Activated B cell treated with CpG ODN at 0.5 μM for 24 hours (primary cell): ENCODE results near the gene KYNU. TPM values are rescaled to one million over a fixed set of nuclear protein-coding genes. Genes with fewer than 3 reads are reported as not detected.
"Not testable (repeated sequence)": the region's sequence is repeated elsewhere in the genome, so short reads cannot be mapped to it uniquely, and the experiment has no call there.

Source experiments
- ATAC-seq: fragments of 200-7000 bp; cut with Tn5 transposase; one replicate; pipeline ENCODE4 v1.10.0; 2021; ENCODE audit warnings: low read depth, mild to moderate bottlenecking, moderate library complexity
- CTCF ChIA-PET: fragments of 350-600 bp; sonication (Branson Sonifier 250); formaldehyde crosslinking; loops from one replicate; lab custom pipeline; 2021; ENCODE audit warnings: antibody characterized with exemption; lab: Charles Lee
- POLR2A ChIA-PET: fragments of 350-600 bp; sonication (Branson Sonifier 250); formaldehyde crosslinking; loops from one replicate; lab custom pipeline; 2021; ENCODE audit warnings: antibody characterized with exemption; lab: Charles Lee
- DNase-seq: peaks from one replicate; pipeline ENCODE4 v3.0.0; 2022
- H3K27ac Mint-ChIP-seq: one replicate; pipeline ENCODE4 v1.8.0; 2020; ENCODE audit warnings: mixed read lengths
- H3K27me3 Mint-ChIP-seq: one replicate; pipeline ENCODE4 v1.8.0; 2021; ENCODE audit warnings: mixed read lengths
- H3K36me3 Mint-ChIP-seq: one replicate; pipeline ENCODE4 v1.8.0; 2021; ENCODE audit warnings: low read depth, mixed read lengths
- H3K4me1 Mint-ChIP-seq: one replicate; pipeline ENCODE4 v1.8.0; 2021; ENCODE audit warnings: mixed read lengths
- H3K4me3 Mint-ChIP-seq: one replicate; pipeline ENCODE4 v1.8.0; 2020; ENCODE audit warnings: mild to moderate bottlenecking, mixed read lengths
- H3K9me3 Mint-ChIP-seq: one replicate; pipeline ENCODE4 v1.8.0; 2020; ENCODE audit warnings: mixed read lengths
- intact Hi-C: fragments of 100-400 bp; cut with micrococcal nuclease; formaldehyde crosslinking; loops from one replicate; pipeline ENCODE4 v1.15.1; 2024
- total RNA-seq: library from RNA; stranded (reverse); gene quantifications from 2 replicates; pipeline ENCODE4 v1.2.3, GENCODE V29; 2022
- TF ChIP-seq, protein P1 (sequence below): fragments of 200-600 bp; IDR thresholded peaks from one replicate; pipeline ENCODE4 v1.8.0; 2022; ENCODE audit warnings: antibody characterized with exemption, mild to moderate bottlenecking

KYNU gene
- total RNA-seq, 1 donor from 2014 or later = 43.8 TPM

DNA sequence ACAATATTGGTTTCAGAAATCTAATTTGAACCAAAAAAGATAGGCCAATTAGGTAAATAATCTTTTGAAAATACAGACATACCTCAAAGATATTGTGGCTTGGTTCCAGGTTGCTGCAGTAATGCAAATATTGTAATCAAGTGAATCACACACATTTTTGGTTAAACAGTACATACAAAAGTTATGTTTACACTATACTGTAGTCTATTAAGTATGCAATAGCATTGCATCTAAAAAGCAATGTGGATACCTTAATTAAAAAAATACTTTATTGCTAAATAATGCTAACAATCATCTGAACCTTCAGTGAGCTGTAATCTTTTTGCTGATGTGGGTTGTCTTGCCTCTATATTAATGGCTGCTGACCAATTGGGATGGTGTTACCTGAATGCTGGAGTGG is 67.3 kb downstream of the KYNU start:
- ATAC-seq (no peak), DNase-seq (no peak)
- intact Hi-C loops = no loop called here
- Mint-ChIP-seq H3K27me3 (no peaks in the 10 kb centered on the region), H3K4me1 (peaks cover 10% of the 10 kb centered on the region), H3K9me3 (peaks cover 12% of the 10 kb centered on the region), H3K36me3 (peaks cover 60% of the 10 kb centered on the region), H3K27ac (no peak overlapping the region), H3K4me3 (no peak overlapping the region)
- ChIA-PET POLR2A (no interaction called here), CTCF (no interaction called here)
- TF ChIP-seq, protein P1, sequence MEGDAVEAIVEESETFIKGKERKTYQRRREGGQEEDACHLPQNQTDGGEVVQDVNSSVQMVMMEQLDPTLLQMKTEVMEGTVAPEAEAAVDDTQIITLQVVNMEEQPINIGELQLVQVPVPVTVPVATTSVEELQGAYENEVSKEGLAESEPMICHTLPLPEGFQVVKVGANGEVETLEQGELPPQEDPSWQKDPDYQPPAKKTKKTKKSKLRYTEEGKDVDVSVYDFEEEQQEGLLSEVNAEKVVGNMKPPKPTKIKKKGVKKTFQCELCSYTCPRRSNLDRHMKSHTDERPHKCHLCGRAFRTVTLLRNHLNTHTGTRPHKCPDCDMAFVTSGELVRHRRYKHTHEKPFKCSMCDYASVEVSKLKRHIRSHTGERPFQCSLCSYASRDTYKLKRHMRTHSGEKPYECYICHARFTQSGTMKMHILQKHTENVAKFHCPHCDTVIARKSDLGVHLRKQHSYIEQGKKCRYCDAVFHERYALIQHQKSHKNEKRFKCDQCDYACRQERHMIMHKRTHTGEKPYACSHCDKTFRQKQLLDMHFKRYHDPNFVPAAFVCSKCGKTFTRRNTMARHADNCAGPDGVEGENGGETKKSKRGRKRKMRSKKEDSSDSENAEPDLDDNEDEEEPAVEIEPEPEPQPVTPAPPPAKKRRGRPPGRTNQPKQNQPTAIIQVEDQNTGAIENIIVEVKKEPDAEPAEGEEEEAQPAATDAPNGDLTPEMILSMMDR = no peak

DNA sequence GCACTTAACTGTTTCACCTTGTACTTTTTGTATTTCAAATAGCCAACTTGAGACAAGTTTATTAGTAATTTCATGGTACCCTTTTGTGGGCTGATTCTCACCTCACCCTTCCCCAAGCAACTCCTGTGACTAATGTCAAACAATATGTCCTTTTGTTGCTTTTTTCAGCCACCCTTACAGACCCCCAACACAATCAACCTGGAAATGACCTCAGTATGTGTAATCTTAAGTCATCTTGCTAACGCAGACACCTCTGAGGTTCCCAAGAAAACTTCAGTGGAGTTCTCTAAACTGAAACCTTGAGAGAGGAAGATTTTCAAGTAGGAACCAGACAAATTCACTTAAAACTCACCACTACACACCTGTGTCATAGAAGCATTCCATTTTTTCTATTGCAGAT is 69.5 kb downstream of the KYNU start:
- H3K27ac Mint-ChIP-seq = no peak overlapping the region
- peaks cover 74% of the 10 kb centered on the region for H3K36me3 Mint-ChIP-seq
- no peak for ATAC-seq
- ChIA-PET POLR2A (no interaction called here), CTCF (interaction anchor here (1.7 kb wide), 1 partner anchor 28 kb away, joined by 3 read pairs; no protein-coding TSS in a partner anchor)
- TF ChIP-seq, protein P1 = no peak
- H3K9me3 Mint-ChIP-seq = peaks cover 17% of the 10 kb centered on the region
- no peaks in the 10 kb centered on the region for H3K27me3 Mint-ChIP-seq
- no peak overlapping the region for H3K4me3 Mint-ChIP-seq
- no peak for DNase-seq
- peaks cover 9% of the 10 kb centered on the region for H3K4me1 Mint-ChIP-seq
- intact Hi-C loops = no loop called here

DNA sequence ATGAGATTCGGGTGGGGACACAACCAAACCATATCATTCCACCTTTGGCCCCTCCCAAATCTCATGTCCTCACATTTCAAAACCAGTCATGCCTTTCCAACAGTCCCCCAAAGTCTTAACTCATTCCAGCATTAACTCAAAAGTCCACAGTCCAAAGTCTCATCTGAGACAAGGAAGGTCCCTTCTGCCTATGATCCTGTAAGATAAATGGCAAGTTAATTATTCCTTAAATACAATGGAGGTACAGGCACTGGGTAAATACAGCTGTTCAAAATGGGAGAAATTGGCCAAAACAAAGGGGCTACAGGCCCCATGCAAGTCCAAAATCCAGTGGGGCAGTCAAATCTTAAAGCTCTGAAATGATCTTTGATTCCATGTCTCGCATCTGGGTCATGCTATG is 71.3 kb downstream of the KYNU start:
- ATAC-seq, intact Hi-C loops, H3K27me3 Mint-ChIP-seq, H3K27ac Mint-ChIP-seq, H3K4me1 Mint-ChIP-seq, H3K4me3 Mint-ChIP-seq, DNase-seq, POLR2A ChIA-PET, CTCF ChIA-PET: not testable (repeated sequence)
- peaks cover 78% of the 10 kb centered on the region for H3K36me3 Mint-ChIP-seq
- peaks cover 17% of the 10 kb centered on the region for H3K9me3 Mint-ChIP-seq

DNA sequence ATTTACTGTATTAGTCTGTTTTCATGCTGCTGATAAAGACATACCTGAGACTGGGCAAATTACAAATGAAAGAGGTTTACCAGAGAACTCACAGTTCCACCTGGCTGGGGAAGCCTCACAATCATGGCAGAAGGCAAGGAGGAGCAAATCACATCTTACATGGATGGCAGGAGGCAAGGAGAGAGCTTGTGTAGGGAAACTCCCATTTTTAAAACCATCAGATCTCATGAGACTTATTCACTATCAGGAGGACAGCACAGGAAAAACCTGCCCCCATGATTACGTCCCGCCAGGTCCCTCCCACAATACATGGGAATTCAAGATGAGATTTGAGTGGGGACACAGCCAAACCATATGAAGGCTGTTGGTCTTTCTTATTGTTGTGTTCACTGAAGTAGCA is 72.9 kb downstream of the KYNU start:
- POLR2A ChIA-PET, H3K4me1 Mint-ChIP-seq, H3K4me3 Mint-ChIP-seq, H3K27ac Mint-ChIP-seq, intact Hi-C loops, DNase-seq, H3K27me3 Mint-ChIP-seq, CTCF ChIA-PET, ATAC-seq: not testable (repeated sequence)
- peaks cover 17% of the 10 kb centered on the region for H3K9me3 Mint-ChIP-seq
- H3K36me3 Mint-ChIP-seq = peaks cover 87% of the 10 kb centered on the region

DNA sequence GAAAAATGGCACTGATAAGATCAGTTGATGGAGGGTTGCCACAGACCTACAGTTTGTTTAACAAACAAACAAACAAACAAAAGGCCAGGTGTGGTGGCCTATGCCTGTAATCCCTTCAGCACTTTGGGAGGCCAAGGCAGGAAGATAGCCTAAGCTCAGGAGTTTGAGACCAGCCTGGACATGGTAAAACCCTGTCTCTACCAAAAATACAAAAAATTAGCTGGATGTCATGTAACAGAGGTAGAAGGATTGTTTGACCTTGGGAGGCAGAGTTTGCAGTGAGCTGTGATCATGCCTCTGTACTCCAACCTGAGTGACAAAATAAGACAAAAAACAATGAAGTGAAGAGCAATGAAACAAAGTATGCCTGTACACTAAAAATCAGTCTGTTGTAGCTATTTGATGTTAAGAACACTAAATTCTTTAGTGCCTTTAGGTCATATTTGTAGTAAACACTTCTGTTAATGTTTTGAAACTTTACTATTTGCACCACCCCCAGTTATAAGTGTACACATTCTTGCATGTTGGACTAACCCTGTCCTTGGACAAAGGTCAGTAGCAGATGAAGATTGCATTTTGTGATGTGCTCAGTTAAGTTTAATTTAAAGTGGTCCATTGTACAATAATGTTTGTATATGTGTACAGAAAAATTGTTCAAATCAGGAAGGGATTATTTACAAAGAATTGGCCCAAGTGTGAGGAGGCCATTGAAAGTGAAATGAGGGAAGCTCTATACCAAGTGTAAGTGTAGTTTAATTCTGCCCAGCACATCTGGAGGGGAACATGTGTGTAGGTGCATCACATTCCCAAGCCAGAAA is 73.9 kb downstream of the KYNU start:
- ChIA-PET POLR2A (no interaction called here), CTCF (no interaction called here)
- Mint-ChIP-seq H3K27me3 (no peaks in the 10 kb centered on the region), H3K9me3 (peaks cover 17% of the 10 kb centered on the region), H3K4me3 (no peak overlapping the region), H3K4me1 (peaks cover 9% of the 10 kb centered on the region), H3K36me3 (peaks cover 89% of the 10 kb centered on the region), H3K27ac (no peak overlapping the region)
- TF ChIP-seq, protein P1 = no peak
- intact Hi-C loops = no loop called here
- no peak for ATAC-seq
- no peak for DNase-seq

DNA sequence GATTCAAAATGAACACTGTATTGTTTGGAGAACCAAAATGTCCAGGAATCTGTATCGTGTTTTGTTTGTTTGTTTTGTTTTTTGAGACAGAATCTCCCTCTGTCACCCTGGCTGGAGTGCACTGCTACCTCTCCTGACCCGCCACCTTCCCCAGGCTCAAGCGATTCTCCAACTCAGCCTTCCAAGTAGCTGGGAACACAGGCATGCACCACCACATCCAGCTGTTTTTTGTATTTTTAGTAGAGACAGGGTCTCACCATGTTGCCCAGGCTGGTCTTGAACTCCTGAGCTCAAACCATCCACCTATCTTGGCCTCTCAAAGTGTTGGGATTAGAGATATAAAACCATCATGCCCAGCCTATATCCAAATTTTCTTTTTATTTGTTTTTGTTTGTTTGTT is 74.6 kb downstream of the KYNU start:
- DNase-seq = no peak
- Mint-ChIP-seq H3K36me3 (peaks cover 84% of the 10 kb centered on the region), H3K4me3 (no peak overlapping the region), H3K9me3 (peaks cover 17% of the 10 kb centered on the region), H3K4me1 (peaks cover 9% of the 10 kb centered on the region), H3K27ac (no peak overlapping the region), H3K27me3 (no peaks in the 10 kb centered on the region)
- TF ChIP-seq, protein P1 = no peak
- ATAC-seq = no peak
- ChIA-PET POLR2A (interaction anchor here (0.6 kb wide), 1 partner anchor 151 kb away, joined by 3 read pairs; no protein-coding TSS in a partner anchor), CTCF (no interaction called here)
- intact Hi-C loops = no loop called here
